NCI-H2196 treated with DMSO at 0.1 percent for 48 hours (cell line): ENCODE results near the gene CCL16.
"Not testable (repeated sequence)": the region's sequence is repeated elsewhere in the genome, so short reads cannot be mapped to it uniquely, and the experiment has no call there.

Source experiments
- DNase-seq: peaks from one replicate; lab custom pipeline; 2025; ENCODE audit not compliant: unreplicated experiment; lab: John Stamatoyannopoulos, UW

Gene CCL16

DNA sequence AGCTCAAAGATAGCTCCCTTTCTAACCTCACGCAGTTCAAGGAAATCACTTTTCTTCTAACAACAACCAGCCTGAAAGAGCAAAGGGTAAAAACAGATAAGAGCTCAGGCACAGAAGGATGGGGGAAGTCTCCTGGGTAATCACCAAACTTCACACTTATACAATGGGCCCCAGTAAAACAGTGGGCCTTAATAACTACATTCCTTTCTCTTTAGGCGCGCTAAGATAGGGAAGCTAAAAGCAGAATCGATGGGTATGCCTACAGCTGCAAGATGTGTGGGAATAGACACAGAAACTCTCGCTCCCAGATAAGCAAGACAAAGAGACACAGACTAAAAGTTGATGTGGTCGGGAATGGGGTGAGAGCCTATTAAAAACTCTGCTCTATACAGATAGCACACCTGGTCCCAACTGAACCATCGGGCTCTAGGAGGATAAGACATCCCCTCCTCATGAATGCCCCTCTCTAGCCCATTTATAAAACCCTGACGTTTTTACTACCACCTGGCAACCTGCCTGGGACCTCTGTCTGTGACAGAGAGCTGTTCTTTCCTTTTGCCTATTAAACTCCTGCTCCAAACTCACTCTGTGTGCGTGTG is 38.6 kb downstream of the CCL16 start:
- DNase-seq = no peak

GRCh38 chr17:35938492-35938891 is 42.8 kb downstream of the CCL16 start:
- not testable (repeated sequence) for DNase-seq

DNA sequence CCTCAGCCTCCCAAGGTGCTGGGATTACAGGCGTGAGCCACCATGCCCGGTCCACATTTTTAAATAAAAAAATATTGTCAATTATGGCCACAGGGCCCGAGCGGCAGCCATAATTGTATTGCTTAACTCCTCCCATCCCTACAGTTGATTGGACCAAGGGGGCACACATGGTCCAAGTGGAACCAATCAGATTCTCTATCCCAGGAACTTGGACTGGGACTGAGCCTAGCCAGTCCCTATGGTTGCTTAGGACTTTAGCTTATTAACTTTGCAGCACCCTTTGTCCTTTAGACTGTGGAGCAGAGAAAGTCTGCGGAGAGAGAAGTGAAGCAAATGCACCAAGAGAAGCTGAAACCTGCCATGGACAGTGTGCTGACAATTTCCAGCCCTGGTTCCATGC is 45.2 kb downstream of the CCL16 start:
- no peak for DNase-seq

- no peak for DNase-seq
Observed at GRCh38 chr17:35934760-35935159, 46.5 kb downstream of the CCL16 start.

DNA sequence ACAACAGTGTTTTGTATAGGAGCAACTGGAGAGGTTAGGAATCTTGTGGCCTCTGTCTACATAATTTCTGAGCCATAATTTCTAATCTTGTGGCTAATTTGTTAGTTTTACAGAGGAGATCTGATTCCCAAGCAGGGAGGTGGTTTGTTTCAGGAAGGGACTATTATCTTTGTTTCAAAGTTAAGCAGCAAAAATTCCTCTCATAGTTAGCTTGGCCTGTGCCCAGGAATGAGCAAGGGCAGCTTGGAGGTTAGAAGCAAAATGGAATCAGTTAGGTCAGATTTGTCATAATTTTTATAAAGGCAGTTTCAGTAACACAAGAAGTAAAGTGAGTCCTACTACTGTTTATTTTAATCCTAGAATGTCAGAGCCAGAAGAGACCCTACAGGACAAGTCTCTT is 48.7 kb downstream of the CCL16 start:
- DNase-seq = no peak

GRCh38 chr17:35931794-35932425 is 49.4 kb downstream of the CCL16 start:
- no peak for DNase-seq

- DNase-seq = peak; percentile 49
Observed at GRCh38 chr17:35930211-35931065, 50.9 kb downstream of the CCL16 start, which contains the start of gene RDM1. RDM1 (minus strand) TSS chr17:35930773; CDS start chr17:35930727, 46 bp downstream.

DNA sequence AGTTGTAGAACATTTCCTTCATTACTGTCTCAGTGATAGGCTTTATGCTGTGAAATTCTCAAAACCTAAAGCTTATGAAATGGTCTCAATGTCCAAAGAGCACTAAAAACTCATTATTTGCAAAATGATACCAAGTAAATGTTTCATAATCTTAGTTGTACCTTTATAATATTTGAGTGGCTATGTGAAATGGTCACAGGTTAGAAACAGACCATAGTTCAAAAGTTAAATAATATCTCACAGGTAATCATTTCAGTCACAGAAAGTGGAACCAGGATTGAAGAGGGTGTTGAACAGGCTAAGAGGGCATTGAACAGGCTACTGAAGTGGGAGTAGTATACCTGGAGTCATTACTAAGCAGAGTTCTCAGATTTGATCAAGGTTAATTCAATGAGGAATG is 53.6 kb downstream of the CCL16 start:
- DNase-seq = no peak
